Stimulated activated CD8-positive, alpha-beta memory T cell treated with anti-CD3 and anti-CD28 coated beads, Interleukin-12 subunit alpha, Interleukin-12 subunit beta, amount 100 ng/mL, for 4 hours (primary cell): Measurements from ENCODE around the gene GPR63.

Experiments
- DNase-seq: peaks from one replicate; pipeline ENCODE4 v3.0.0-alpha.2; 2020; ENCODE audit warnings: low read depth

Gene GPR63

GRCh38 chr6:96816301-96816817 lies 20.9 kb downstream of the GPR63 start:
- no peak for DNase-seq

DNA sequence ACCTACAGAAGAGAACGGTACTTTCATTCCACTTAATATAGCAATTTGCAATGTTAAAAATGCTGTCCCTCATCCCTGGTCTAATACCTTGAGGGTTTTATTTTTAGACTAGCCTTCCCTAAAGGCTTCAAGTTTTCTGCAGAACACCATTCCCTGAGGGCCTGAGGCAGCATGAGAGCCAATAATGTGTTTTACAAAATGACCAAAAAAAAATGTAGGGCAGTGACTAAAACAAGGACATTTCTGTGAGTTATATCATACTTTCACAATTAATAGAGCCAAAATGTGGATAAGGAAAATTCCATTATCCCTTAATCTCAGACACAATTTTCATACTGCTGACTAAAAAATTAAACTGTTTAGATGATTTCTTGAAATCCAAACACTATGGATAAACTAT lies 22.7 kb downstream of the GPR63 start:
- DNase-seq = no peak

DNA sequence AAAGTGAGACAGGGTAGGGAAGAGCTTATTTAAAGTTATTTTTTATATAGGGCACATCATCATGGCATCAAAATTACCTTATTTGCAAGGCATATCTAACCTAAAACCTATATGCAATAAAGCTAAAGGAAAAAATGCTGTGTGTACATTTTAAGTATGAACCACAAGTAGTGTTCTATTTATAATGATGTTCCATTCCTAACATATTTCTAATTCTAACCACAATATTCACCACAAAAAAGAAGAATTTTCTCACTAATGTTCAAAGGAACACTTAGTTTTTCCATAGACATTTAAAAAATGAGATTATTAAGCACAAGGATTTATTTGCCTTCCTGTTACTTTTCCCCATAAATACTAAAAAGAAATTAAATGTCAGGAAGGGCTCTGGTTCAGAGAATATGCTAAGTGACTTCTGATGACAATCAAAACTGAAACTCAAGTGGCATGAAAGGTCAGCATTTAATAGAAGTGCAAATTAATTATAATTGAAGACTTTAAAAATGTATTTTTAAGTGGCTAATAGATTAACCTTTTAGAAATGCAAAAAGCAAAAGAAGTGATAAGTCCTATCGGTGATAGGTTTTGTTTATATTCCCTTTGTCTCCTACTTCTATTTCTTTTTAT lies 25.1 kb downstream of the GPR63 start:
- DNase-seq = no peak

DNA sequence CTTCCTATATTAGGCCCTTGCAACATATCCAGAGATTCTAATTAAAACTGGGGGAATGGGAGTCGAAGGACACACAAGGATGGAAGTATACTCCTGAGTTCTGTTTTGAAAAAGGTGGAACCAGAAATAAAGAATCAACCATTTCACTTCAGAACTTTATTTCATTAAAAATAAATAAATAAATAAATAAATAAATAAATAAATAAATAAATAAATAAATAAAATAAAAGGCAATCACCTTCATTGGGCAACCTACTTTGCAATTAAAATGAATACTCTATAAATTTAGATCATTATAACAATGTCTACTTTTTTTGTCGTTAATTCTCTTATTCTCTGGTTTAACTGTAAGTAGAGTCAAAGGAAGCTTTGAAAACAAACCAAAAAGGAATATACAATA lies 25.6 kb downstream of the GPR63 start:
- no peak for DNase-seq

- no peak for DNase-seq
These were observed 26.1 kb downstream of the GPR63 start for GRCh38 chr6:96811136-96811535.

GRCh38 chr6:96809119-96809518 lies 28.2 kb downstream of the GPR63 start:
- no peak for DNase-seq

DNA sequence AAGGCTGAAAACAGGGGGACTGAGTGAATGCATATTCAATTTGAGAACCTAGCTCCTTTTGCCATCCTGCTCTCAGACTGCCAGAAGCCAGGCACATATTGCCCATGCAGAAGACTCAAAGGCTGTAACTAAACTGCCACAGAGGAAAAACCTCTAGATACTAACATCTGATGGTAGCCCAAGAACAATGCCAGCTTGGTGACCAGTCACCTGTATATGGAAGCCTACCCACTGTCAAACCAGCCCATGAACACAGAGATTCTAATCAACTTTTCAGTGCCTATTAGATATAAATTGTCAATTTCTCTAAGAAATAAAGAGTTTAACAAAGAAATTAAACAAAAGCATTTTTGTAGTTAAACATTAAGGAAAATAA lies 34.2 kb downstream of the GPR63 start:
- DNase-seq = no peak

DNA sequence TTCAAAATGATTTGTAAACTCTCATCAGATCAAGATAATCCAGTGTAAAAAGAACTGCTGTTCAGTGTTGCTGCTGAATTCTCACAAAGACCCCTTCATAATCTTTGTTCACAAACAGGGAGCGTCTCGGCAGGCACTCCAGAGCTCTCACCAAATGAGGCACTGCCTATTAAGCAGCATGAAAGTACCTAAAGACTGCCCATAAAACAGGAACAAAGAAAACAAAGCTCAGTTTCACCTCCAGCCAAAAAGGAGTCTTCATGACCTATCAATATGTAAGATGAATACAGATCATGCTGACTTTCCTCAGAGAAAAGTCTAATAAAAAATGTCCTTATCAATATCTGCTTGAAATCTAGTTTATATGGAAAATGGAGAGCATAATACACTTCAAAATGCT lies 41.8 kb downstream of the GPR63 start:
- DNase-seq = no peak

GRCh38 chr6:96794980-96795379 lies 42.3 kb downstream of the GPR63 start:
- no peak for DNase-seq

GRCh38 chr6:96792561-96793190 lies 44.6 kb downstream of the GPR63 start:
- no peak for DNase-seq

GRCh38 chr6:96789871-96790270 lies 47.4 kb downstream of the GPR63 start:
- DNase-seq = no peak

- DNase-seq = no peak
These were observed 49.3 kb downstream of the GPR63 start for GRCh38 chr6:96787846-96788580.

- no peak for DNase-seq
These were observed 50.9 kb downstream of the GPR63 start for GRCh38 chr6:96786336-96786735.

GRCh38 chr6:96784650-96785049 lies 52.6 kb downstream of the GPR63 start:
- DNase-seq = no peak

- no peak for DNase-seq
These were observed 54.0 kb downstream of the GPR63 start for GRCh38 chr6:96783307-96783706.

DNA sequence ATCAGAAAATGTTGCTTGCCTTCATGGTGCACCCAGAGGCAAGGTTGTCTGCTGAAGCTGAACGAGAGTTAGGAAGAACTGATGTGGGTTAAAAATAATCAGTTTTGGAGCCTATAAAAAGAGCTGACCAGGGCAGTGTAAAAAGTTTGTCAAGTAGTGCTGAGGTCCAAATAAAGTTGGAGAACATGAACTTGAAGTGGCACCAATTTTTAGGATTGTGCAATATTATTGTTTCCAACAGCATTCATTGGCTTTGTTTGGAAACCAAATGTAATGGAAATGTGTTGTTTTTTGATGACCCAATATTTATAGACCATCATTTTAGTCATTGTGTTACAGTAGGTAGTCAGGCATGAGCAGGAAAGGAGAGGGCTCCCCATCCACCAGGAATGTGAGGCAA lies 55.7 kb downstream of the GPR63 start:
- no peak for DNase-seq

GRCh38 chr6:96777113-96777512 lies 60.2 kb downstream of the GPR63 start:
- no peak for DNase-seq

GRCh38 chr6:96775727-96776400 lies 61.4 kb downstream of the GPR63 start:
- DNase-seq = no peak

GRCh38 chr6:96766769-96767168 lies 70.5 kb downstream of the GPR63 start:
- DNase-seq = no peak

DNA sequence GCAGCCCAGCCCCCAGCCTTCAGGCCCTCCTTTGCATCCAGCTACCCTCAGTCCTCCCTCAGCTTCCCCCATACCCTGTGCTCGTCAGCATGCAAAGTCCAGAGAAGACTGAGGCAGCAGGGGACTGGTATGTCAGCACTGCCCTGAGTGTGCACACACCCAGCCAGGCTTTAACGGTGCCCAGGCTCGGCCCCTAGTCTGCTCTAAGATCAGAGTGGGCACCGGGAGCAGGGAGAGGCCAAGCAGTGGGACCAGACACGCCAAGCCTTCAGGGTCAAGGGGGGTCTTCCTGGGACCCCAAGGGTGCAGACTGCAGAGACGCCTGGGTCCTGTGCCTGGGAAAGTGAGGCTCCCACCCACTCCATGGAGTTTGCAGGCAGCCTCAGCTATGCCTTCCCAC lies 74.7 kb downstream of the GPR63 start:
- no peak for DNase-seq

DNA sequence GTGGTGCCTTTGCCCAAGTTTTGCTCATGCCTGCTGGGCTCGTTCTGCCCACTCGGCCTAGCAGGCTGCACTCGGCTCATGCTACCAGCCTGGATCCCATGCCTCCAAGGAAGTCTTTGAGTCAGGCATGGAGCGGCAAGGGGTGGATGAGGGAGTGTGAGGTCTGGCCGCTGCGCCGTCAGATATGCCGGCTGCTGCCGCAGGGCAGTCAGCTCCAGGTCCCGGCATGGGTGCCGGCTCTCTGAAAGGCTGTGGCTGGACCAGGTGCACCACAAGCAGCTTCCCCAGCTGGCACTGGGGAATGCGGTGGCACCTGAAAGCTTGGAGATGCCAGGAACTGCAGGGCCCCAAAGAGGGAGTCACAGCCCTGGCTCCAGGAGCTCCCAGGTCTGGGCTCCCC lies 75.5 kb downstream of the GPR63 start:
- no peak for DNase-seq

GRCh38 chr6:96760153-96760687 lies 77.1 kb downstream of the GPR63 start:
- no peak for DNase-seq

DNA sequence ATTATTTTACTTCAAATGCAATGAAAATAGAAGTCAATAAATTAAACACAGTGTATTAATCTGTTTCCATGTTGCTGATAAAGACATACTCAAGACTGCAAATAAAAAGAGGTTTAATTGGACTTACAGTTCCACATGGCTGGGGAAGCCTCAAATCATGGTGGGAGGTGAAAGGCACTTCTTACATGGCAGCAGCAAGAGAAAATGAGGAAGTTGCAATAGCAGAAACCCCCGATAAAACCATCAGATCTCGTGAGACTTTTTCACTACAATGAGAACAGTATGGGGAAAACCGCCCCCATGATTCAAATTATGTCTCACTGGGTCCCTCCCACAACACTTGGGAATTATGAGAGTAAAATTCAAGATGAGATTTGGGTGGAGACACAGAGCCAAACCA lies 82.2 kb downstream of the GPR63 start:
- DNase-seq = no peak
